Activated CD8-positive, alpha-beta memory T cell treated with anti-CD3 and anti-CD28 coated beads for 4 hours (primary cell): ENCODE data around the gene RFXANK.

Experiments used
- DNase-seq, 2 donors: peaks; one replicate each; pipeline ENCODE4 v3.0.0-alpha.2; 2020; ENCODE audit warnings: low read depth in 2 of 2

RFXANK gene

DNA sequence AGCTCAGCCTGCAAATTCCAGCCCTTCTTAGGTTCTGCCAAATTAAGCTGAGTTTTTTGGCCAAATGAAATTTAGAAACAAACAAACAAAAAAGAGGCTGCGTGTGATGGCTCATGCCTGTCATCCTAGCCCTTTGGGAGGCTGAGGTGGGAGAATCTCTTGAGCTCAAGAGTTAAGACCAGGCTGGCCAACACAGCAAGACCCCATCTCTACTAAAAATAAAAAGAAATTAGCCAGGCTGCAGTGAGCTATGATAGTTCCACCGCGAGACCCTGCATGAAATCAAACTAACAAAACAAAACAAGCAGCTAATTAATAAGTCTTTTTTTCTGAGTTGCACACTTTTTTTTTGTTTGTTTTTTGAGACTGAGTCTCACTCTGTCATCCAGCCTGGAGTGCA, 37.6 kb downstream of the RFXANK start:
- DNase-seq = no peak

- DNase-seq = no peak
Measured at GRCh38 chr19:19230999-19231398, 38.9 kb downstream of the RFXANK start.

DNA sequence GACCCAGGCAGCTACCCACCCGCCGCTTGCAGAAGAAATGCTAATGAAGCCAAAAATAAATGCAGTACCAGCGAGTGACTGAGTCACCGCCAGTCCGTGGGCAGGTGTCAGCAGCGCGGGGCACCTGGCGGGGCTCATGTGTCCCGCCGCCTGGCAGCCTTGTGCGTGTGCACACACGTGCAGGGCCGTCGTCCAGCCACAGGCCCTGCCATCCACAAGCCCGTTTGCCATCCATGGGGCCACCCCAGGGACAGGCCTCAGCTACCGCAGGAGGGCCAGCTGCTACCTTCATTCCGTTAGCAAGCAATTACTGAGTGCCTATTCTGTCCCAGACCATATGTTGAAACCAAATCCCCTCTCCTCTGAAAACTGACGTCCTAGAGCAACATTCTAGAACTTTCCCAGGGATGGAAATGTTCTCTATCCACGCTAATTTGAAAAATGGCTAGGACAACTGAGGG, 40.2 kb downstream of the RFXANK start:
- no peak for DNase-seq

DNA sequence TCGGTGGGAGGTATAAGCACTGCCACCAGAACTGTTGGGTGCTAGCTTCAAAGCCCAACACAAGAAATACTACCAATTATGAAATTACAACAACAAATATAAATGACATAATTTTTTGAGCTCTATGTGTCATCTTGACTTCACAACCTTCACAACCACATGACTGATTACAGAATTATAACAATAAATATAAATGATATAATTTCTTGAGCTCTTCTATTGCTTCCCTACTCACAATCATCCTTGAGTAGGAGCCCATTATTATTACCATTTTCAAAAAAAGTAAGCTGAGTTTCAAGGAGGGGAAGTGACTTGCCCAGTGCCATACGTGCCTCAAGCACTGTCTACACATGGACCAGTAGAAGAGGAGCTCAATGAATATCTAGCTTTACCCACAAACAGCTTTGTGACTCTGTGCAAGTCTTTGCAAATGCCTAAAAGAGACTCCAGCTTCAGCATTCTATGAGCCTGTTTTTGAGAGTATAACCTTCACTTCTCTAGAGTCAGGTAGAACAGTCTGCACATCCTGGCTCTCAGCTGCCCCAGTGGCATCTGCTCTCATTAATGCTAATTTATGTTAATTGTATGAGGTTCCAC, 42.3 kb downstream of the RFXANK start:
- no peak for DNase-seq

DNA sequence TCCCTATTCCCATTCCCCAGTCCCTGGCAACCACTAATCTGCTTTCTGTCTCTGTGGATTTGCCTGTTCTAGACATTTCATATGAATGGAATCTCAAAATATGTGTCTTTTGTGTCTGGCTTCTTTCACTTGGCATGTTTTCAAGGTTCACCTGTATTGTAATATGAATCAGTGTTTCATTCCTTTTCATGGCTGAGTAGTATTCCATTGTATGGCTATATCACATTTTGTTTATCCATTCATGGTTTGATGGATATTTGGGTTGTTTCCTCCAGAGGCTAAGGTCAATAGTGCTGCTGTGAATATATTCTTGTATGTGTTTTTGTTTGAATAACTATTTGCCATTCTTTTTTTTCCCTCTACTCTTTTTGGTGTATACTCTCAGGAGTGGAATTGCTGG, 44.1 kb downstream of the RFXANK start:
- no peak for DNase-seq

DNA sequence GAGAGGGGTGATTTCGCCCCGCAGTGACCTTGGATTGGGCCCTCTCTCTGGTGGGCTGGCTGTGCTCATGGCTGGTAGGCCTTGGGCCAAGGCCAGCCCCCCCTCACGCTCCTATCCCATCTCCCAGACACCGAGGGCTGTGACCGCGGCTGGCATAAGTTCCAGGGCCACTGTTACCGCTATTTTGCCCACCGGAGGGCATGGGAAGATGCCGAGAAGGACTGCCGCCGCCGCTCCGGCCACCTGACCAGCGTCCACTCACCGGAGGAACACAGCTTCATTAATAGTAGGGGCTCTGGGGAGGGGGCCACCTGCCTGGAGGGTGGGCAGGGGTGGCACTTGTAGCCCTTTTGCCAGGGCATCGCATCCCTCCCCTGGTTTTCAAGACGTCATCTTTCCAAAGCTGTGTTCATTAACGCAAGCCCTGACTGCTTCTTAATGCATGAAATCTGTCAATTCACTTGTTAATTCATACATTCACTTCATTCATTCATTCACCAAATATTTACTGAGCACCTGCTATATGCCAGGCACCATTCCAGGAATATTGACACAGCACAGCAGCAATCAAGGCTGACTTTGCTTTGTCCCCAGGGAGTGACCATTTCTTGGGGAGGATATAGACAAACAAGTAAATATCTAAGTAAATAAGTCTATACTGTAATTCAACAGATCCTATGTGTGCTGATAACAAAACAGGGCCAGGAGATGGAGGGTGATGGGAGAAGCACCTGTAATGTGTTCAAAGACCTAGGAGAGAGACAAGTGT, 46.3 kb downstream of the RFXANK start:
- no peak for DNase-seq

DNA sequence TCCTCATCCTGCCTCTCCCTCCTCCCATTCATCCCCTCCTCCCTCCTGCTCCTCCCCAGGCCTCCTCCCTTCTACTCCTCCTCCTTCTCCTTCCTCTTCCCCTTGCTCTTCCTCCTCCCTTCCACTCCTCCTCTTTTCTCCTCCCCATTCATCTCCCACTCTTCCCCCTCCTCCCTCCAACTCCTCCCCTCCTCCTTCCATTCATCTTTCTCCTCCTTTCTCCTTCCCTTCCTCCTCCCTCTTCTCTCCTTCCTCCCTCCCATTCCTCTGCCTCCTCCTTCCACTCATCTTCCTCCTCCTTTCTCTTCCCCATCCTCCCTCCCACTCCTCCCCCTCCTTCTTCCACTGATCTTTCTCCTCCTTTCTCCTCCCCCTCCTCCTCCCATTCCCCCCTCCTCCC, 47.6 kb downstream of the RFXANK start:
- no peak for DNase-seq

GRCh38 chr19:19240476-19240875, 48.4 kb downstream of the RFXANK start:
- DNase-seq = no peak

DNA sequence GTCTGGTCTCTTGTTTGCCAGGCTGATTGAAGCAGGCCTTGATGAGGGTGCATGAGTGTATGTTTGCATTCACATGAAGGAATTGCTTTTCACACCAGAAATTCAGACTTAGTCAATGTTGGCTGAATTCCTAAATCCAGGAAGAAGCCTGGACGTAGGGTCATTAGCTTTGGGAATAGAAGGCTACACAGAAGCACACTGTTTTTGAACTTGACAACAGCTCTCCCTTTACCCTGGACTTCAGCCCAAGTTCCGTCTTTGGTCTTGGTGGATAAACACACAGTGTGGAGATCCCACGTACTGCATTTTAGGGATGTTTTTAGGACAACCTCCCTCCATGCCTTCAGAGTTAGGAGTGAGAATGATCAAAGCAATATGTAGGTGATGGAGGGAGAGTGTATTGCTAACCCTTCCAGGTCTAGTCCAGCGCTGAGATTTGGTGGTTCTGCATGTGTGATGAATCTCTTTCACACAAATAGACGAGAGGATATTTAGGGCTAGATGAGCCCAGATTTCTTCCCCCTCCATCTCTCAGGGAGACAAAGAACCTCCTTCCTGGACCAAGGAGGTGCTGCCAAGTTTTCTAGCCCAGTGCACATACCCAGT, 58.2 kb downstream of the RFXANK start:
- DNase-seq = no peak
